ENCODE data around the gene EFEMP2.

- TF ChIP-seq CTCF (optimal IDR thresholded peaks at IDR 0.05 in 1 of 3, IDR thresholded peaks at IDR 0.05 in 1 of 3, conservative IDR thresholded peaks at IDR 0.05 in 1 of 3; ENCODE audit: extremely low read depth in 1 of 3, insufficient read depth in 2 of 3, low read length in 3 of 3), result no peak
- no peak for TF ChIP-seq EZH2 (IDR thresholded peaks at IDR 0.05; ENCODE audit: low read length)
These were observed 18.4 kb downstream of the EFEMP2 start for GRCh38 chr11:65854161-65854592.

Data from keratinocyte (primary cell).